Astrocyte (in vitro differentiated cells and primary cell): ENCODE results near the gene FMN1.

Experiments used
- CTCF ChIP-seq: IDR thresholded peaks from 2 replicates; pipeline ENCODE4 v1.5.1; 2011; ENCODE audit warnings: low read depth, mild to moderate bottlenecking, inconsistent platforms, low read length, moderate library complexity; ENCODE audit not compliant: insufficient read depth
- EZH2 ChIP-seq: IDR thresholded peaks from 2 replicates; pipeline ENCODE4 v1.6.1; 2012; ENCODE audit warnings: mild to moderate bottlenecking, low read length, inconsistent platforms; ENCODE audit not compliant: insufficient read depth

GRCh38 chr15:33159726-33160453 is 34.6 kb downstream of the FMN1 start:
- TF ChIP-seq CTCF (no peak), EZH2 (no peak)
